Motor neuron (in vitro differentiated cells): ENCODE data around the gene GEMIN7. TPM values are rescaled to one million over a fixed set of nuclear protein-coding genes. Genes with fewer than 3 reads are reported as not detected.

Experiments
- ATAC-seq, 8 experiments: fragments of 200-7000 bp; cut with Tn5 transposase; replicated peaks in 6 of 8; 2 replicates each; pipeline ENCODE4 v1.8.0; 2021; ENCODE audit warnings: mild to moderate bottlenecking in 8 of 8, moderate library complexity in 8 of 8
- H3K27ac ChIP-seq, 2 donors: fragments of 250-450 bp; sonication (Bioruptor Pico); 2 replicates each; pipeline ENCODE4 v1.9.0; 2021; ENCODE audit warnings: antibody characterized with exemption in 2 of 2, mild to moderate bottlenecking in 2 of 2, moderate library complexity in 1 of 2
- H3K4me1 ChIP-seq, 2 donors: fragments of 250-450 bp; sonication (Bioruptor Pico); replicated peaks in 1 of 2; 2 replicates each; pipeline ENCODE4 v1.6.1; 2021; ENCODE audit warnings: antibody characterized with exemption in 2 of 2, mild to moderate bottlenecking in 2 of 2, moderate library complexity in 1 of 2
- H3K4me3 ChIP-seq, 5 donors: fragments of 250-450 bp; sonication (Bioruptor Pico); 2 replicates each; pipeline ENCODE4 v1.9.0; 2021; ENCODE audit warnings: antibody characterized with exemption in 5 of 5, mild to moderate bottlenecking in 5 of 5, moderate library complexity in 4 of 5
- WGBS, 10 experiments: fragments of 450-650 bp; shearing (Covaris generic); methylation state at CpG; one replicate each; pipeline ENCODE4 v1.0.0; 2022; 5-methylcytosine and 5-hydroxymethylcytosine counted together
- in situ Hi-C, 9 experiments: fragments of 400-800 bp; cut with MboI; loops; one replicate each; pipeline ENCODE4 v1.15.0; 2021; ENCODE audit warnings: low sequenced_read_pairs in 9 of 9, low pct_unique_long_range_greater_than_20kb in 2 of 9; ENCODE audit not compliant: unreplicated experiment in 9 of 9
- total RNA-seq, 8 experiments: library from RNA; unstranded; fragments of 300-600 nt; gene quantifications; 2 replicates each; pipeline versions ENCODE4 v1.2.3 to v1.2.4, GENCODE V29; 2022

GEMIN7 gene
- total RNA-seq, 8 experiments from 2014 or later: 15.5 to 33.8 (median 20.5) TPM

GRCh38 chr19:45069056-45069455 is 10.0 kb upstream of the GEMIN7 start:
- WGBS, 10 experiments: 60 to 100% (median 76%) methylated on average over 1 to 11 of the region's 13 CpGs; no CpG with 5 or more reads in 4 of the 10 experiments
- H3K27ac ChIP-seq: no peak overlapping the region
- peak; percentile 11 to 96 (median 46) for ATAC-seq
- no peak overlapping the region for H3K4me3 ChIP-seq
- in situ Hi-C loops: no loop called here
- no peaks in the 10 kb centered on the region for H3K4me1 ChIP-seq

- 81 to 95% (median 92%) methylated on average over 3 to 4 of the region's 6 CpGs; no CpG with 5 or more reads in 7 of the 10 experiments for WGBS, 10 experiments
- no peak for ATAC-seq
- Histone ChIP-seq H3K4me3 (no peak overlapping the region), H3K27ac (no peak overlapping the region), H3K4me1 (peaks cover 2 to 10% of the 10 kb centered on the region in 2 donors)
- in situ Hi-C loops: no loop called here
Observed at GRCh38 chr19:45070214-45070613, 8.8 kb upstream of the GEMIN7 start.

GRCh38 chr19:45070861-45071544 is 8.1 kb upstream of the GEMIN7 start:
- in situ Hi-C loops: no loop called here
- Histone ChIP-seq H3K4me1 (peaks cover 2 to 14% of the 10 kb centered on the region in 2 donors), H3K27ac (no peak overlapping the region), H3K4me3 (no peak overlapping the region)
- 93 to 100% (median 100%) methylated on average over 1 to 5 of the region's 19 CpGs; no CpG with 5 or more reads in 7 of the 10 experiments for WGBS, 10 experiments
- ATAC-seq: no peak

DNA sequence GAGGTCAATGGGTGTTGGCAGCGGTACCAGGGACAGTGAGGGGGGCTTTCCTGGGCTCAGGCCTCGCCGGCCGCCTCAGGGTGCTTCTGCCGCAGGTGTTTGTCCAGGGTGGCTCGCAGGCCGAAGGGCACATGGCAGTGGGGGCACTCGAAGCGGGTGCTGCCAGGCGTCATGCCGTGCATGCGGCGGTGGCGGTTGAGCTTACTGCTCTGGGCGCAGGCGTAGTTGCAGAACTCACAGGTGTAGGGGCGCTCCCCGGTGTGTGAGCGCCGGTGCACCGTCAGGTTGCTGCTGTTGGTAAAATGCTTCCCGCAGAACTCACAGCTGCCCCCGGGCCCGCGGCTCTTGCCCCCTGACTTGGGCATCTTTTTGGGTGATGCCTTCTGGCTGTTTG is 7.5 kb upstream of the GEMIN7 start:
- ATAC-seq: no peak
- Histone ChIP-seq H3K4me3 (no peak overlapping the region), H3K4me1 (peaks cover 2 to 17% of the 10 kb centered on the region in 2 donors), H3K27ac (no peak overlapping the region)
- in situ Hi-C loops: no loop called here
- WGBS, 10 experiments: 91 to 100% (median 94%) methylated on average over 5 to 10 of the region's 25 CpGs; no CpG with 5 or more reads in 7 of the 10 experiments

DNA sequence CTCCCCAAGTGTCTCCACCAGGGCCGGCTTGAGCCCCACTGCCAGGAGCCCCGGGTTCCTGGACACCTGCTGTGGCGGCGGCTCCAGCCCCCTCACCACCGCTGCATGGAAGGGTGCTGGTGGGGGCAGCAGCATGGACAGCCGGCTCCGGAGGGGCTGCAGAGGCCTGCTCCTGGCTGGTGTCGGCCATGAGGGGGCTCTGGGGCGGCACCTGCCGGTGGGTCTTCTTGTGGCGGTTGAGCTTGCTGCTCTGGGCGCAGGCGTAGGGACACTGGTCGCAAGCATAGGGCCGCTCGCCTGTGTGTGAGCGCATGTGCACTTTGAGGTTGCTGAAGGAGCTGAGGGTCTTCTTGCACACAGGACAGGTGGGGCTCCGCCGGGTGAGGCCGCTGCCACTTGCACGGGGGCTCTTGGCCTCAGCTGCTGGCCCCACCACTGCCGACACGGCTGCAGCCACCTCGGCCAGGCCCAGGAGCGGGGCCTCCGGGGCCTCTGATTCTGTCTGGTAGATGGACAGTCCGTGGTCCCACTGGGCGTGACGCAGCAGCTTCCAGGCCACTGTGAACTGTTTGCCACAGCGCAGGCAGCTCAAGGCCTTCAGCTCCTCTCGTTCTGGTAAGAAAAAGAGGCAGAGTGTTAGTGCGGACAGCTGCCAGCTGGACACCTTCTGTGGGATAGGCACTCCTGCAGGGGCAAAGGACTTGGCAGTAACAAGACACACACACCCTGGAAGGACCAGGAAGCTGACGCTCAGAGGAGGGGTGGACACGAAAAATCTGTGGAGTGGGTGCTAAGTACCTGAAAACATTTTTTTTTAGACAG is 6.9 kb upstream of the GEMIN7 start:
- no peak overlapping the region for H3K27ac ChIP-seq
- in situ Hi-C loops: no loop called here
- ATAC-seq: no peak

GRCh38 chr19:45074744-45075300 is 4.2 kb upstream of the GEMIN7 start:
- WGBS, 10 experiments: 0 to 81% (median 43%) methylated on average over 2 to 7 of the region's 11 CpGs; no CpG with 5 or more reads in 5 of the 10 experiments

More for the DNA sequence above, 6.9 kb upstream of the GEMIN7 start:
- Histone ChIP-seq H3K4me1 (peaks cover 2 to 20% of the 10 kb centered on the region in 2 donors), H3K4me3 (no peak overlapping the region)
- WGBS, 10 experiments: 20 to 100% (median 97%) methylated on average over 1 to 10 of the region's 34 CpGs; no CpG with 5 or more reads in 4 of the 10 experiments

DNA sequence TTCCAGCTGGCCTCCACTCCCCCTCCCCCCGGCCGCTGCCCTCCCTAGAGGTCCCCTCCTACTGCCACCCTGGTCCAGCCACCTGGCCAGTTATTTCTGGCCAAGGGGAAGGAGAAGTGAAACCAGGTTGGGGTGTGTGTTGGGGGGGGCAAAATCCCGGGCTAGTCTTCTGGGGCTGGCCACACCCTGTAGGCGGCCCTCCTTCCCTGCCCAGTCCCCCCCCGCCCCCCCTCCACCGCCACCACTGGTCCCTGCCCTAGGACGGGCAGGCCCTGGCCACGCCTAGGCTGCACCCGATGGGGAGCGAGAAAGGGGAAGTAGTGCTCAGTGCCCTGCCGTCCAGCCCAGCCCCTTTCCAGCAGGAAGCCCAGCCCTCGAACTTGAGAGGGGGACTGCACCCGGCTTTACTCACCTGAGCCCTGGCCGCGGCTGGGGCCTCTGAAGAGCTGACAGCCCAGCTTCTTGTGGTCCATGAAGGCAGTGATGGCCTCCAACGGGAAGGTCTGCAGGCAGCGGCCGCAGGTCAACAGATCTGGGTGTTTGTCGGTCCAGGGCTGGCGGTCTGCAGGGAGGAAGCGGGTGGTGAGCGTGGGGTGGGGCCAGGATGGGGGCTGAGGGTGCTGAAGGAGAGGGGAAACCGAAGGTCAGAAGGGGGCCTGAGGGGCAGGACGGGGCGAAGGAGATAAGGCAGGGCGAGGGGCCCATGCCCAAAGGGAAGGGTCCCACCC is 3.6 kb upstream of the GEMIN7 start:
- Histone ChIP-seq H3K27ac (no peak overlapping the region), H3K4me1 (peaks cover 5 to 28% of the 10 kb centered on the region in 2 donors), H3K4me3 (peak overlapping the region in 2 of 5 donors; percentile 22 to 32)
- no CpG with 5 or more reads among the region's 26 CpGs for WGBS, 10 experiments
- in situ Hi-C loops: no loop called here
- ATAC-seq: peak in 7 of 8 experiments; percentile 3 to 57 (median 14)

More at GRCh38 chr19:45074744-45075300, 4.2 kb upstream of the GEMIN7 start:
- Histone ChIP-seq H3K27ac (no peak overlapping the region), H3K4me3 (no peak overlapping the region), H3K4me1 (peaks cover 2 to 23% of the 10 kb centered on the region in 2 donors)
- in situ Hi-C loops: no loop called here
- no peak for ATAC-seq

DNA sequence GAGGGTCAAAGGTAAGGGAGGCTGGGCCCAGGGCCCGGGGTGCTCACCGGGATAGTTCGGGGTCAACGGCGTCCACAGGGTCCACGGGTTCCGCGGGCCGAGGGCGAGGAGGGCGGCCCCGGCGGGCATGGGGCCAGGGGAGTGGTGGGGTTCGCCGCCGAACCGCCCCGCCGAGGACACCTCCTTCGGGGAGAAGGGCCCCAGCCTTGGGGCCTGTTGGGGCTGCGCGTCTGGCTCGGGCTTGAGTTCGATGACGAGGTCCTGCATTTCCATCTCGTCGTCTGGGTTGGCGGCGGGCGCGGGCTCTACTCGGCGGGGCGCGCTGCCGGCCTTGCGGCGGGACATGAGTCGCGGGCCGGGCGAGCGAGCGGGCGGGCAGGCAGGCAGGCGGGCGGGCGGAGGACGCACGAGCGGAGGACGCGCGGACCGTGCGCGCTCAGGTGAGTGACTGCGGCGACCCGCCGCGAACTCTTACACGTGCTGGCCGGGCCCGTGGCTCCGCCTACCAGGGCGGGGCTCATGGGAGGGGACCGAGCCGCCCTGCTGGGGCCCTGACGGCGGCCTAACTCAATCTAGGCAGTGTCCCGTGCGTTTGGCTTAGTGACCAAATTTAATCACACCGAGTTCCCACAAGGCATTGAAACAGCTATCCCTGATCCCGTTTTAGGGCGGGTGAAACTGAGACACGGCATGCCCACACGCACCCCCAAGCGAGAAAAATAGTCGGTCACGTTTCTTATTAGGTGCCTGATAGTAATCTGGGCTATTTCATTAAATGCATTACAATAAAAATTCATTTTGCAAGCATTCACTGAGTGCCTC is 2.8 kb upstream of the GEMIN7 start, which contains the start of gene ZNF296:
Gene ZNF296 (minus strand): TSS at position 450 of the 822 bp plus-strand sequence. CDS start 105 bp downstream, at position 345.
- peak; percentile 11 to 56 (median 38) for ATAC-seq
- H3K27ac ChIP-seq: no peak within 1 kb of the TSS
- in situ Hi-C loops: no loop called here
- H3K4me3 ChIP-seq: peak within 1 kb of the TSS in 4 of 5 donors; percentile 10 to 32 (median 21)
- H3K4me1 ChIP-seq: peaks cover 11 to 33% of the 10 kb centered on the region in 2 donors
- WGBS, 10 experiments: 0 to 19% (median 2%) methylated on average over 1 to 12 of the region's 81 CpGs; no CpG with 5 or more reads in 5 of the 10 experiments

DNA sequence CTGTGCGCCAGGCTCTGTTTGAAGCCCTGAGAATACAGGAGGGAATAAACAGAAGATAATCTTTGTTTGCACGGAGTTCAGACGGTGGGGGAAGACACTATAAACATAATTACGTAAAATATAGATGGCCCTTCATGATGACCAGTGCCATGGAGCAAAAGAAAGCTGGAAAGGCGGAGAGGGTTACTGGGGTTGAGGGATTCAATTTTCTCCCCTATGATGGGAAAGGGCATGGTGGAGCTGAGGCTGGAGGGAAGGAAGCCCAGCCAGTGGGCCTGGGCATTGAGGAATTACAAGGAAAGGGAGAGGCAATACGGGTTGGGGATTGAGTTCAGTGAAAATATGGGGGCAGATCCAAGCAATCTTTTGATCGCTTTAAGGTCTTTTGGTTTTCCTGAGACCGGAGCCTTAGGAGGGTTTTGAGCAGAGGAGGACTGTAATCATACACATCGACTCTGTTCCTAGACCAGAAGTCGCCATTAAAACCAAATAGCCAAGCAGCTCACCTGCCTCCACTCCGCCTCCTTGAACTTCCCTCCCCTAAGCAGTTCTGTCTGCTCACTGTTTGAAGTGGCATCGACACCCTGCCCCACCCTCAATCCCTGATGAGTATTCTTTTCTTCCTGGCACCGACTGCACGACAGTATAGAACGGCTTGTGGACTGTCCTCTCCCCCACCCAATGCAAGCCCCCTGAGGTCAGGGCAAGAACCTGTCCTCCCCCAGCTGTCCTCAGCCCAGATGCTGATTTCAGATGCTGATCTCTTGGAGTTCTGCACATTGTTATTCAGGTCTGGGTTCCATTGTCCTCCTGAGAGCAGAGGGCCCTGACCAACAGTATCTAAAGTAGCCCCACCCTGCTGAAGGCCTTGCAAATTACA is 2.0 kb upstream of the GEMIN7 start:
- Histone ChIP-seq H3K4me1 (peaks cover 11 to 33% of the 10 kb centered on the region in 2 donors), H3K27ac (no peak overlapping the region), H3K4me3 (peak overlapping the region in 1 of 5 donors; percentile 22)
- WGBS, 10 experiments: 17 to 100% (median 60%) methylated on average over 1 to 8 of the region's 15 CpGs; no CpG with 5 or more reads in 1 of the 10 experiments
- ATAC-seq: no peak
- in situ Hi-C loops: no loop called here

- in situ Hi-C loops: no loop called here
- 0 to 96% (median 66%) methylated on average over 1 to 5 of the region's 10 CpGs; no CpG with 5 or more reads in 1 of the 10 experiments for WGBS, 10 experiments
- H3K4me1 ChIP-seq: peaks cover 11 to 33% of the 10 kb centered on the region in 2 donors
- H3K27ac ChIP-seq: peak overlapping the region; percentile 92 to 97
- peak overlapping the region; percentile 90 to 98 (median 95) for H3K4me3 ChIP-seq
- peak in 6 of 8 experiments; percentile 0 to 23 (median 8) for ATAC-seq
Observed at GRCh38 chr19:45078390-45079062, 534 bp upstream of the GEMIN7 start.
